Mucosa of descending colon (tissue), 3 donors: ENCODE data around the gene INSC. TPM values are rescaled to one million over a fixed set of nuclear protein-coding genes. Genes with fewer than 3 reads are reported as not detected.
A peak's percentile ranks its signal among the peaks of the same experiment; 100 is the strongest.

ENCODE experiments used
- ATAC-seq: fragments of 200-7000 bp; cut with Tn5 transposase; one replicate; pipeline ENCODE4 v1.9.1; 2020; ENCODE audit warnings: mild to moderate bottlenecking, moderate library complexity
- DNase-seq, 3 donors: peaks; one replicate each; pipeline ENCODE4 v3.0.0-alpha.2; 2020
- H3K36me3 ChIP-seq: fragments of 200-600 bp; one replicate; pipeline ENCODE4 v1.8.0; 2021; ENCODE audit warnings: low read depth, mild to moderate bottlenecking
- H3K4me1 ChIP-seq: fragments of 200-600 bp; one replicate; pipeline ENCODE4 v1.8.0; 2021; ENCODE audit warnings: low read depth, mild to moderate bottlenecking
- H3K4me3 ChIP-seq: fragments of 200-600 bp; one replicate; pipeline ENCODE4 v1.8.0; 2021; ENCODE audit warnings: mild to moderate bottlenecking
- H3K9me3 ChIP-seq: fragments of 200-600 bp; one replicate; pipeline ENCODE4 v1.8.0; 2021; ENCODE audit warnings: mild to moderate bottlenecking
- CTCF ChIP-seq: fragments of 200-600 bp; IDR thresholded peaks from one replicate; pipeline ENCODE4 v1.8.0; 2022; ENCODE audit warnings: antibody characterized with exemption, mild to moderate bottlenecking
- intact Hi-C, 2 donors: fragments of 100-400 bp; cut with DNase I in 1 of 2; cut with micrococcal nuclease in 1 of 2; formaldehyde crosslinking; loops; one replicate each; pipeline versions ENCODE4 v1.11.0 to v1.11.1; 2022; cut with DNase I, micrococcal nuclease
- total RNA-seq, 3 donors: library from RNA; stranded (reverse); fragmentation: NEBNext Ultra II Directional in 2 of 3; extraction: Animal tissue kit (Norgen Biotek cat#: 25700) in 2 of 3; gene quantifications; one replicate each; pipeline versions ENCODE4 v1.2.1 to v1.2.4, GENCODE V29; 2021 to 2023
- donor health status: DM: no; HTN: no; CAD: no; lungs with moderate emphysema.
- donor health status: DM: no; HTN: no; CAD: no.
- donor health status: DM: no; HTN: yes; CAD: no.

Gene INSC
- total RNA-seq, 3 donors from 2014 or later, result 1.4 to 4.2 (median 2.6) TPM

GRCh38 chr11:15149050-15149449, 34.3 kb downstream of the INSC start:
- TF ChIP-seq CTCF, result no peak
- DNase-seq (no peak), ATAC-seq (no peak)
- H3K4me1 ChIP-seq, result peaks cover 13% of the 10 kb centered on the region
- H3K4me3 ChIP-seq, result no peak overlapping the region
- H3K9me3 ChIP-seq, result no peaks in the 10 kb centered on the region
- intact Hi-C loops, result no loop called here
- H3K36me3 ChIP-seq, result no peaks in the 10 kb centered on the region

- Histone ChIP-seq H3K4me1 (peaks cover 8% of the 10 kb centered on the region), H3K36me3 (no peaks in the 10 kb centered on the region), H3K9me3 (no peaks in the 10 kb centered on the region), H3K4me3 (no peak overlapping the region)
- DNase-seq, result no peak
- no peak for TF ChIP-seq CTCF
- intact Hi-C loops, result no loop called here
- ATAC-seq, result no peak
Measured at GRCh38 chr11:15150507-15150906, 35.8 kb downstream of the INSC start.

- H3K4me1 ChIP-seq, result peaks cover 5% of the 10 kb centered on the region
- TF ChIP-seq CTCF, result no peak
- intact Hi-C loops, result no loop called here
- H3K4me3 ChIP-seq, result no peak overlapping the region
- H3K9me3 ChIP-seq, result no peaks in the 10 kb centered on the region
- no peaks in the 10 kb centered on the region for H3K36me3 ChIP-seq
- ATAC-seq, result no peak
- DNase-seq, result no peak
Measured at GRCh38 chr11:15153231-15153630, 38.5 kb downstream of the INSC start.

- intact Hi-C loops, result no loop called here
- no peak for ATAC-seq
- H3K4me3 ChIP-seq, result no peak overlapping the region
Measured at GRCh38 chr11:15157181-15157580, 42.5 kb downstream of the INSC start.

GRCh38 chr11:15157606-15158137, 42.9 kb downstream of the INSC start:
- H3K9me3 ChIP-seq, result no peaks in the 10 kb centered on the region
- TF ChIP-seq CTCF, result no peak
- DNase-seq, result no peak
- no peaks in the 10 kb centered on the region for H3K36me3 ChIP-seq
- intact Hi-C loops, result no loop called here
- peaks cover 9% of the 10 kb centered on the region for H3K4me1 ChIP-seq
- no peak overlapping the region for H3K4me3 ChIP-seq
- ATAC-seq, result peak; percentile 64

More at GRCh38 chr11:15157181-15157580, 42.5 kb downstream of the INSC start:
- Histone ChIP-seq H3K36me3 (no peaks in the 10 kb centered on the region), H3K4me1 (peaks cover 9% of the 10 kb centered on the region), H3K9me3 (no peaks in the 10 kb centered on the region)
- no peak for DNase-seq
- TF ChIP-seq CTCF, result no peak
